ENCODE data around the gene SLIT1.
A peak's percentile ranks its signal among the peaks of the same experiment; 100 is the strongest.

The SLIT1 gene

GRCh38 chr10:97078261-97078937 is 107.4 kb downstream of the SLIT1 start:
- DNase-seq, result no peak

- no peak for DNase-seq
These were observed 109.0 kb downstream of the SLIT1 start for GRCh38 chr10:97076781-97077180.

GRCh38 chr10:97075961-97076525 is 109.7 kb downstream of the SLIT1 start:
- DNase-seq, result no peak

- no peak for DNase-seq
These were observed 110.3 kb downstream of the SLIT1 start for GRCh38 chr10:97075421-97075820.

DNA sequence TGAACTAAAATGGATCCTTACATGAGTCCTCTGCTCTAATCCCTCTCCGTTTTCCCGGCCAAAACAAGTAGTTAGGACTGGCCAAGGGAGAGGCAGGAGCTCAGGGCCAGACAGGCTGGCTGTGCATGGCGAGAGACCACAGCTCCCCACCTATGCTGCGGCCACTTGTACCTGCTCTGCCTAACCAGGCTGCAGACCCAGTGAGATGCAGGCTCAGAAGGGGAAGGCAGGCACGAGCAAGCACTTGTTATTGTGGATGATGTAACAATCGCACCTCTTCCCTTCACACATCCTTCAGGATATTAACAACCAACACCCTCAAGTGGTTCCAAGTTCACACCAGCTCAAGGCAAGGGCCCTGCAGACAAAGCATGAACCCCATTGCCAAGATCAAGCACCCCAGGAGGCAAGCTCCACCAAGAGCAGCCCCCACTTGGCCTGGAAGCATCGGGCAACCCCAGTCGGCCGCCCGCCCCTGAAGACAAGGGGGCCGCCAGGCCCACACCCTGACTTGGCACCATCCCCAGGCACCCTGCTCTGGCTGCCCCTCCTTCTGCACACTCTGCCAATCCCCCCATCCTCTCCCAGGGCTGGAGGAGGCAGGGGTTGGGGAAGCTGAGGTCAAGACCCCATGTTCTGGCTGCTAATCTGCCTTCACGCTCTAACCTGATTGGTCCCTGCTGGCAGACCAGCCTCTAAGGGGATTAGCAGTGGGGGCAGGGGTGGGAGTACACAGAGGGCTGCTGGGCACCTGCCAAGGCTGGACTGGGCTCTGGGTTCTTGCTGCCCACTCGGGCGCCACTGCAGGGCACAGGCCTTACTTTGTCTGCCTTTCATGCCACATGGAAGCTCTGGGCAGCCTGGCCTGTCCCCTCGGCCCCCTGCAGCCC is 111.3 kb downstream of the SLIT1 start:
- DNase-seq, result no peak

- peak; percentile 63 for DNase-seq
These were observed 112.7 kb downstream of the SLIT1 start for GRCh38 chr10:97072851-97073665.

GRCh38 chr10:97071496-97071895 is 114.3 kb downstream of the SLIT1 start:
- no peak for DNase-seq

- peak; percentile 11 for DNase-seq
These were observed 116.0 kb downstream of the SLIT1 start for GRCh38 chr10:97069576-97070362.

GRCh38 chr10:97069026-97069425 is 116.7 kb downstream of the SLIT1 start:
- DNase-seq, result no peak

DNA sequence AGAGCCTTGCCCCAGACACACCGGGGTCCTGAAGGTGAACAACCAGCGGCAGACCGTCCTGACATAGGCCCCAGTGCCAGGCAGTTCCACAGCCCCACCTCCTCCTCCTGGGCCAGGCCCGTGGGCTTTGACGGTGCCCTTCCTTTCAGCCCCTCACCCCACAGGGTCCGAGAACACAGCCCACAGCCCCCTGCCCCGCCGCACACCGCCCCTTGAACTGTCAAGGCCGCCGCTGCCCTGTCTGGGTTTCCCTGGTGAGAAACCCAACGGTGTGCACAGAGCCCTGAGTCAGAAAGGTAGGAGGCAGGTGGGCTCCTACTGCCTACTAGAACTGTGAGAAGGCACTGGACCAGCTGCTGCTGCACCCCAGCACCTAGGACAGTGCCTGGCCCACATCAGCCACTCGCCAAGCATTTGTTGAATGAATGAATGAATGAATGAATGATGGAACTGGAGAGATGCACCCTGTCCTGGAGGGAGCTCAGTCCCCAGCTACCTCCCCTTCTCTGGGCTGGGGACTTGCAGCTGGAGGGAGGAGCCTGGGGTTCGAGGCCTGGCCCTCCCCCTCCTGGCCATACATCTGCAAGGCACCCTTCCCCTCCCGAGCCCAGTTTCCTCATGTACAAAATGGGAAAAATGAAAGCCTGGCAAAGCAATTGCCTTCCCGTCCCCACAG is 117.9 kb downstream of the SLIT1 start:
- no peak for DNase-seq

- DNase-seq, result no peak
These were observed 118.7 kb downstream of the SLIT1 start for GRCh38 chr10:97066877-97067555.

DNA sequence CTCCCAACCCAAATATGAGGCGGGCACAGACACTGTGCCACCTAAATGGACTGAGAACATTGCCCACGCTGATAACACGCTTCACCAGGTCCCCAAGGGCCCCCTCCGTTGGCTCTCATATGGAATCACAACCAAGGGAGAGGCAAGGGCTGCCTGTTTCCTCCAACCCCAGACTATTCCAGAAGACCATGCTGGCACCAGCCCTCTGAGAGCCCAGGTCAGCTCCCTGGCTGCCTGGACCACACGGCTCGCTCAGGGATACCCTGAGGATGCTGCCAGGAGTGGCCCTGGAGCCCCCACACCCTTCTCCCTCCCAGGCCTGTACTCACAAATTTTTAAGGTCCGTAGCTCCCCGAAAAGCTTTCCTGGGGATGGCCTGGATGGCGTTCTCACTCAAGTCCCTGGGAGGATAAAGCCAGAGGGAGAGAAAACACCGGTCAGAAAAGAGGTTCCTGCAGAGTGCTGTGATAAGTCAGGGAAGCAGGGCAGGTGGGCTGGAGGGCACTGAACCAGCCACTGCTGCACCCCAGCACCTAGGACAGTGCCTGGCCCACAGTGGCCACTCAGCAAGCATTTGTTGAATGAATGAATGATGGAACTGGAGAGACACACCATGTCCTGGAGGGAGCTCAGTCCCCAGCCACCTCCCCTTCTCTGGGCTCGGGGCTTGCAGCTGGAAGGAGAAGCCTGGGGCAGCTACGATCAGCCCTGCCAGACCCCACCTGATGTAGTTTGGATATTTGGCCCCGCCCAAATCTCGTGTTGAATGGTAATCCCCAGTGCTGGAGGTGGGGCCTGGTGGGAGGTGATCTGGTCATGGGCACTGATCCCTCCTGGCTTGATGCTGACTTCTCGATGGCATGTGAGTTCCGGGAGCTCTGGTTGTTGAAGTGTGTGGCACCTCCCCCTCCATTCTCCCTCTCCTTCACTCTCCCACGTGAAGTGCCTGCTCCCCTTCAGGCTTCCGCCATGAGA is 119.8 kb downstream of the SLIT1 start:
- DNase-seq, result no peak

- no peak for DNase-seq
These were observed 120.6 kb downstream of the SLIT1 start for GRCh38 chr10:97065128-97065527.

- no peak for DNase-seq
These were observed 121.5 kb downstream of the SLIT1 start for GRCh38 chr10:97063983-97064837.

DNA sequence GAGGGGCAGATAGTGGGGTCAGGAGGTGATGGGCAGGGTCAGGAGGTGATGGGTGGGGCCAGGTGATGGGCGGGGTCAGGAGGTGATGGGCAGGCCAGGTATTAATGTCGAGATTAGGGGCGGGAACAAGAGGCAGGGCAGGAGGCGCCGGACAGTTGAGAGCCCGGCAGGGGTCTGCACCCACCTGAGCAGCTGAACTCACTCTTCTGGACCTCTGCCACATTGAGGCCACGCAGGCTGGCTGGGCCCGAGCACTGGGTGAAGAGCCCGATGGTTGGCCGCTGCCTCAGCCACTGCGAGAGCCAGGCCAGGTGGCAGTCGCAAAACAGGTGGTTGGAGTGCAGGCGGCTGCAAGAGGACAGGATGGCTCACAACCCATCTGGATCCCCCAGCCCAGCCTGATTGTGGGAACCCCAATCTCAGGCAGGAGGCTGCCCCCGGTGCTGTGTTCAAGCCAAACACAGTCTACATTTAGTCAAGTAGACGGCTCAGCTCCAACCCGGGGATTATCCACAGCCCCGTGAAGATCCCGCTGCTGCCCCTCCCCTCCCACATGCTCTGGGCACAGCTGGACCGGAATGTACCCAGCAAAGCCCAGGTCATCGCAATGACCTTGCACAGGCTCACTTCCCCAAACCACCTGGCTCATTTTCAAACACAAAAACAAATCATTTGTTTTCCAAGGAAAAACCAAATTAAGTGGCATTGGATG is 122.3 kb downstream of the SLIT1 start:
- DNase-seq, result no peak

DNA sequence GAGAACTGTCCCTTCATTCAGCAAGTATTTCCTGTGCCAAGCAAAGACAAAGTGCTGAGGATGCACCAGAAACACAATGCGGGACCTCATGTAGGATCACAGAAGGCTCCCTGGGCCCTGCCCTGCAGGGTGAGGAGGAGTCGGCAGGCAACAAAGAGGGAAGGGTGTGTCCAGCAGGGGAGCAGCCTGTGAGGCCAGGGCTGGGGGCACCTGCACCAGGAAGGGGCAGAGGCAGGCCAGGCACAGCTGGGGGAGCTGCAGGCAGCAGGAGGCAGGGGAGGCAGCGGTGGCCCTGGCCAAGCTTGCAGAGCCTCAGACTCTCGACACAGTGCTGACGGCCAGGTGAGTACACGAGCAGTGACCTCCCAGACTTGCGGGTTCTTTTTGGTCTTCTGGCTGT is 123.3 kb downstream of the SLIT1 start:
- no peak for DNase-seq

DNA sequence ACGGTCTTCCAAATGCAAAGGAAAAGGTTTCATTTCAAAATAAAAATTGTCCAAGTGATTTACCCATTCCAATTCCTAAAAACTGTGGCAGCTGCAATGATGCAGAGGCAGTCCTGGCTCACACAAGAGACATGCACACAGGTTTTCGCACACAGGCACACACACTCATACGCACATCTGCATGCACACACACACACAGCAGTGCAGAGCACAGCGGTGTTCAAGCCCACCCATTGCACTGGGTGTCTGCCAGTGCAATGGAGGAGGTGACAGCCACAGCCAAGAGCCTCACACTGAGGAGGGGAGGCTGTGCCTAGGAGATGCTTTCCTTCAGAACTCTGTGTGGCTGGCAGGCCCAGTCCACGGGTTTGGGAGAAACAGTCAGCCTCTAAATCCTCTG is 123.7 kb downstream of the SLIT1 start:
- DNase-seq, result no peak

DNA sequence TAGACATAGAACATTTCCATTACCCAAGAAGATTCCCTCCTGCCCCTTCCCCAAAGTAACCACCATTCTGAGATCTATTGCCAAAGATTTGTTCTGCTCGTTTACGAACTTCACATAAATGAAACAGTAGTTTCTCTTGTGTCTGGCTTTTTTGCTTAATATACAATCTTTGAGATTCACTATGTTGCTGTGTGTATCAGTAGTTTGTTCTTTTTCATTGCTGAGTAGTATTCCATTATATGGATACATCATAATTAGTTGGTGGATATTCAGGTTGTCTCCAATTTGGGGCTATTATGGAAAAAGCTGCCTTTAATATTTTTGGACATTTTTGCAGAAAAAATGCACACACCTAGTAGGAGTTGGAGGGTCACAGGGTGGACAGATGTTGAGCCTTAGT is 124.3 kb downstream of the SLIT1 start:
- DNase-seq, result no peak

Measured in CD4-positive, alpha-beta T cell treated with Interferon gamma for 1 hour (primary cell).